Vagina (tissue), 2 donors: Measurements from ENCODE around the gene PIEZO2. TPM values are rescaled to one million over a fixed set of nuclear protein-coding genes. Genes with fewer than 3 reads are reported as not detected.
"Not testable (repeated sequence)": the region's sequence is repeated elsewhere in the genome, so short reads cannot be mapped to it uniquely, and the experiment has no call there.

Experiments used
- DNase-seq, 2 donors: peaks; one replicate each; pipeline ENCODE4 v3.0.0-alpha.2; 2017; ENCODE audit errors: extremely low spot score in 2 of 2
- H3K27ac ChIP-seq: fragments of 200-600 bp; sonication (generic); one replicate; pipeline ENCODE4 v1.5.1; 2019
- H3K27me3 ChIP-seq: fragments of 200-600 bp; sonication (generic); one replicate; pipeline ENCODE4 v1.5.1; 2019
- H3K36me3 ChIP-seq, 2 donors: fragments of 200-600 bp; sonication (generic); one replicate each; pipeline ENCODE4 v1.5.1; 2017 to 2019
- H3K4me1 ChIP-seq: fragments of 200-600 bp; sonication (generic); one replicate; pipeline ENCODE4 v1.5.1; 2019
- H3K4me3 ChIP-seq, 2 donors: fragments of 200-600 bp; sonication (generic); 1 replicate in 1 of 2; 2 replicates in 1 of 2; pipeline ENCODE4 v1.5.1; 2016 to 2019
- H3K9me3 ChIP-seq: fragments of 200-600 bp; sonication (generic); one replicate; pipeline ENCODE4 v1.5.1; 2019
- CTCF ChIP-seq, 3 experiments: fragments of 450-650 bp in 2 of 3; fragments of 200-600 bp in 1 of 3; sonication (generic) in 1 of 3; IDR thresholded peaks; one replicate each; pipeline ENCODE4 v1.5.1; 2017 to 2019; ENCODE audit warnings: antibody characterized with exemption in 3 of 3, mild to moderate bottlenecking in 2 of 3, moderate library complexity in 2 of 3
- POLR2A ChIP-seq, 2 donors: fragments of 450-650 bp; IDR thresholded peaks; one replicate each; pipeline ENCODE4 v1.6.1; 2017; ENCODE audit warnings: antibody characterized with exemption in 2 of 2, mild to moderate bottlenecking in 2 of 2, moderate library complexity in 2 of 2
- POLR2AphosphoS5 ChIP-seq, 2 donors: sonication (generic); formaldehyde crosslinking; IDR thresholded peaks; one replicate each; pipeline ENCODE4 v1.9.0; 2017; ENCODE audit warnings: antibody characterized with exemption in 2 of 2, mild to moderate bottlenecking in 2 of 2, low read depth in 1 of 2; ENCODE audit not compliant: insufficient read depth in 1 of 2
- intact Hi-C: fragments of 100-400 bp; cut with DNase I; formaldehyde crosslinking; loops from one replicate; pipeline ENCODE4 v1.15.1; 2023
- total RNA-seq: library from RNA; depleted of rRNA; stranded (reverse); fragments of >200 nt; gene quantifications from one replicate; pipeline ENCODE4 v1.2.3, GENCODE V29; 2016

PIEZO2 gene
- total RNA-seq, 1 donor from 2014 or later, result 5.9 TPM

- intact Hi-C loops, result no loop called here
- TF ChIP-seq POLR2AphosphoS5 (IDR thresholded peaks at IDR 0.05; ENCODE audit: insufficient read depth in 1 of 2, low read depth in 1 of 2) (no peak), CTCF (IDR thresholded peaks at IDR 0.05) (no peak), POLR2A (IDR thresholded peaks at IDR 0.05) (no peak)
- no peak overlapping the region for H3K4me3 ChIP-seq
- H3K36me3 ChIP-seq, result no peaks in the 10 kb centered on the region
- no peaks in the 10 kb centered on the region for H3K9me3 ChIP-seq
- no peak for DNase-seq
- no peaks in the 10 kb centered on the region for H3K27me3 ChIP-seq
- no peak overlapping the region for H3K27ac ChIP-seq
- H3K4me1 ChIP-seq, result no peaks in the 10 kb centered on the region
These were observed 14.4 kb downstream of the PIEZO2 start for GRCh38 chr18:11134940-11135339.

DNA sequence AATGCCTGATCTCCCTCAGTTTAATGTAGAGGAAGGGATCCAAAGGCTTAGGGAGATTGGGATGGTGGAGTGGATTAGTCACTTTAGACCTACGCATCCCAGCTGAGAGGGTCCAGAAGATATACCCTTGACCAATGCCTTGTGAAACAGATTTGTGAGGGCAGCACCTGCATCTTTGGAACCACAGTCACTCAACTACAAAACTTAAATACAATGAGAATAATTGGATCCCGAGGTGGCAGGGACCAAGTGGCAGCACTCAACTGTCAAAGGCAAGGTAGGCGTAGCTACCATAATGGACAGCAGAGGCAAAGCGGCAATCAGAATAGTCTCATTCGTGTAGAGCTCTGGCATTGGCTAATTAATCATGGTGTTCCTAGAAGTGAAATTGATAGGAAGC is 20.3 kb downstream of the PIEZO2 start:
- H3K4me1 ChIP-seq, DNase-seq, H3K4me3 ChIP-seq, H3K9me3 ChIP-seq, H3K27ac ChIP-seq, H3K27me3 ChIP-seq, intact Hi-C loops, H3K36me3 ChIP-seq: not testable (repeated sequence)

DNA sequence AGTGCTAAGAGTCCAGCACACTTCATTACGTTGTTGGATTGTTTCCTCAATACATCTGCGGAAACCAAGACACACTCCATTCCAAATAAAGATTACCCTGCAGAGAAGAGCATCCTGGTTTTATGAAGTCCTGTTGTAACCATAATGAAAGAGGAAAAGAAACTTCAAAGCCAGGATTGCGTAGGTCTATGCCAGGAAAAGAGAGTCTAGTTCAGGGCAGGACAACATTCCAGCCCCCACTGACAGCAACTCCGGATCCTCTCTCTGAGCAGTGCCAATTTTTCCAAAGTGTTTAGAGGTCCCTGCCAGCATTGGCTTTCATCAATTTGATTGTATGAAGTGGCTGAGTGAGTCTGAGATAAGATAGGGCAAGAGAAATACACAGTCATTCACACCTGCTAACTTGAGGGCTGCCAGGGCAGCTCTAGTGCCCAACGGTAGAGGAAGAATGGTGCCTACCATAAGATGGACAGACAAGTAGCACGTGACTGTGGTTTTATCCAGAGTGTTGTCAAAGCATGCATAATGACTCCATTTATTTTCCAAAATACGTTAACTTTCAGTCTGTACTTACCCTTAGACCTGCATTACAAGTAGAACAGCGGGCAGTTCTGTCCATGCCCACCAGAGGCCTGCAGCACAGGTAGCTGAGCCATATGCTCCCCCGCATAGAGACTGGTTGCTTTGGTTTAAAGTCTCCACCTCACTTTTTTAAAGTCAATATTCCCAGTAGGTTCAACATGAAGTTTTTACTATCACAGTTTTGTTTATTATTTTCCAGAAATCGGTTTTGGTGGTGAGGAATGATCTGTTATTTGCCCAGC is 23.7 kb downstream of the PIEZO2 start:
- Histone ChIP-seq H3K4me1 (peaks cover 2% of the 10 kb centered on the region), H3K27me3 (no peaks in the 10 kb centered on the region), H3K4me3 (no peak overlapping the region), H3K36me3 (no peaks in the 10 kb centered on the region), H3K9me3 (no peaks in the 10 kb centered on the region), H3K27ac (no peak overlapping the region)
- intact Hi-C loops, result no loop called here
- DNase-seq, result no peak
- TF ChIP-seq CTCF (IDR thresholded peaks at IDR 0.05) (no peak), POLR2AphosphoS5 (IDR thresholded peaks at IDR 0.05; ENCODE audit: insufficient read depth in 1 of 2, low read depth in 1 of 2) (no peak), POLR2A (IDR thresholded peaks at IDR 0.05) (no peak)

GRCh38 chr18:11124054-11124453 is 25.3 kb downstream of the PIEZO2 start:
- Histone ChIP-seq H3K4me3 (no peak overlapping the region), H3K36me3 (no peaks in the 10 kb centered on the region), H3K9me3 (no peaks in the 10 kb centered on the region), H3K4me1 (peaks cover 15% of the 10 kb centered on the region), H3K27ac (no peak overlapping the region), H3K27me3 (no peaks in the 10 kb centered on the region)
- no peak for DNase-seq
- no peak for TF ChIP-seq CTCF (IDR thresholded peaks at IDR 0.05)
- TF ChIP-seq POLR2AphosphoS5 (IDR thresholded peaks at IDR 0.05; ENCODE audit: insufficient read depth in 1 of 2, low read depth in 1 of 2), result no peak
- no peak for TF ChIP-seq POLR2A (IDR thresholded peaks at IDR 0.05)
- intact Hi-C loops, result no loop called here

DNA sequence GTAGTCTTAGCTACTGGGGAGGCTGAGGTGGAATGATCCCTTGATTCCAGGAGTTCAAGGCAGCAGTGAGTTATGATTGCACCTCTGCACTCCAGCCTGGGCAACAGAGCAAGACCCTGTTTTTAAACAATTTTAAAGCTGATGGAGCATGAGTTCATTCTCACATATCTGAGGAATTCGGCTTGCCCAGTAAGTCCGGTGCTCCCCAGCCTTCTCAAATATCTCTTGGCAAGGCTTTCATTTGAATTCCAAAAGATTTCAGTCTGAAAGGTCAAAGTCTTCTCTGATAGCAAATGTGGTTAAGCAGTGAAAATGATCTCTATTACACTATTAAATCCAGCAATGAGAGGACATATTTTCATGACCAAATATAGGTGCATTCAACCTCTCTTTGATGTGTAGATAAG is 27.9 kb downstream of the PIEZO2 start:
- Histone ChIP-seq H3K4me1 (peaks cover 15% of the 10 kb centered on the region), H3K4me3 (no peak overlapping the region), H3K36me3 (no peaks in the 10 kb centered on the region), H3K27ac (no peak overlapping the region), H3K27me3 (no peaks in the 10 kb centered on the region), H3K9me3 (no peaks in the 10 kb centered on the region)
- intact Hi-C loops, result no loop called here
- no peak for TF ChIP-seq POLR2AphosphoS5 (IDR thresholded peaks at IDR 0.05; ENCODE audit: insufficient read depth in 1 of 2, low read depth in 1 of 2)
- TF ChIP-seq CTCF (IDR thresholded peaks at IDR 0.05), result no peak
- no peak for TF ChIP-seq POLR2A (IDR thresholded peaks at IDR 0.05)
- no peak for DNase-seq
